Effector memory CD8-positive, alpha-beta T cell (primary cell): ENCODE measurements around the gene BMP7.

Source experiments
- ATAC-seq: fragments of 150-1000 bp; cut with Tn5 transposase; replicated peaks from 2 replicates; pipeline ENCODE4 v1.10.0; 2021; ENCODE audit warnings: mild to moderate bottlenecking, moderate library complexity
- DNase-seq, 3 experiments: peaks; one replicate each; pipeline ENCODE4 v3.0.0; 2021
- H3K27ac Mint-ChIP-seq, 2 donors: one replicate each; pipeline ENCODE4 v1.8.0; 2022; ENCODE audit warnings: mild to moderate bottlenecking in 2 of 2, mixed read lengths in 2 of 2, moderate library complexity in 2 of 2
- H3K27me3 Mint-ChIP-seq, 2 donors: one replicate each; pipeline ENCODE4 v1.8.0; 2022; ENCODE audit warnings: mixed read lengths in 2 of 2
- H3K36me3 Mint-ChIP-seq: one replicate; pipeline ENCODE4 v1.8.0; 2022; ENCODE audit warnings: mild to moderate bottlenecking, moderate library complexity, mixed read lengths; ENCODE audit not compliant: insufficient read depth
- H3K4me1 Mint-ChIP-seq, 2 donors: one replicate each; pipeline ENCODE4 v1.8.0; 2022; ENCODE audit warnings: low read depth in 2 of 2, mixed read lengths in 2 of 2
- H3K4me3 Mint-ChIP-seq, 2 donors: one replicate each; pipeline ENCODE4 v1.8.0; 2022; ENCODE audit warnings: mild to moderate bottlenecking in 2 of 2, mixed read lengths in 2 of 2, moderate library complexity in 2 of 2
- H3K9me3 Mint-ChIP-seq, 2 donors: one replicate each; pipeline ENCODE4 v1.8.0; 2022; ENCODE audit warnings: mixed read lengths in 2 of 2

Gene BMP7

GRCh38 chr20:57294550-57294949 is 28.1 kb upstream of the BMP7 start:
- no peak for DNase-seq
- no peak for ATAC-seq
- Mint-ChIP-seq H3K4me1 (no peaks in the 10 kb centered on the region), H3K4me3 (no peak overlapping the region), H3K9me3 (no peaks in the 10 kb centered on the region), H3K27ac (no peak overlapping the region), H3K27me3 (peaks cover 50 to 63% of the 10 kb centered on the region in 2 donors), H3K36me3 (no peaks in the 10 kb centered on the region)

- H3K36me3 Mint-ChIP-seq, result peaks cover under 1% of the 10 kb centered on the region
- H3K4me1 Mint-ChIP-seq, result no peaks in the 10 kb centered on the region
- ATAC-seq (no peak), DNase-seq (no peak)
- H3K27me3 Mint-ChIP-seq, result peaks cover 49 to 67% of the 10 kb centered on the region in 2 donors
- H3K9me3 Mint-ChIP-seq, result no peaks in the 10 kb centered on the region
- H3K27ac Mint-ChIP-seq, result no peak overlapping the region
- no peak overlapping the region for H3K4me3 Mint-ChIP-seq
Observed at GRCh38 chr20:57293995-57294394, 27.6 kb upstream of the BMP7 start.

- DNase-seq (no peak), ATAC-seq (no peak)
- Mint-ChIP-seq H3K9me3 (no peaks in the 10 kb centered on the region), H3K36me3 (peaks cover 5% of the 10 kb centered on the region), H3K4me1 (no peaks in the 10 kb centered on the region), H3K27me3 (peaks cover 63 to 81% of the 10 kb centered on the region in 2 donors), H3K4me3 (no peak overlapping the region), H3K27ac (no peak overlapping the region)
Observed at GRCh38 chr20:57292611-57293010, 26.2 kb upstream of the BMP7 start.

GRCh38 chr20:57291694-57292093 is 25.3 kb upstream of the BMP7 start:
- no peak for ATAC-seq
- Mint-ChIP-seq H3K4me3 (no peak overlapping the region), H3K27me3 (peaks cover 72 to 90% of the 10 kb centered on the region in 2 donors), H3K9me3 (no peaks in the 10 kb centered on the region), H3K4me1 (no peaks in the 10 kb centered on the region), H3K27ac (no peak overlapping the region), H3K36me3 (peaks cover 5% of the 10 kb centered on the region)
- no peak for DNase-seq

- H3K4me3 Mint-ChIP-seq, result no peak overlapping the region
- H3K9me3 Mint-ChIP-seq, result no peaks in the 10 kb centered on the region
- no peak overlapping the region for H3K27ac Mint-ChIP-seq
- no peaks in the 10 kb centered on the region for H3K4me1 Mint-ChIP-seq
- DNase-seq, result no peak
- peaks cover 79 to 92% of the 10 kb centered on the region in 2 donors for H3K27me3 Mint-ChIP-seq
- no peak for ATAC-seq
- peaks cover 5% of the 10 kb centered on the region for H3K36me3 Mint-ChIP-seq
Observed at GRCh38 chr20:57291003-57291402, 24.6 kb upstream of the BMP7 start.

- Mint-ChIP-seq H3K9me3 (no peaks in the 10 kb centered on the region), H3K36me3 (peaks cover 5% of the 10 kb centered on the region), H3K27ac (no peak overlapping the region), H3K4me3 (no peak overlapping the region), H3K4me1 (no peaks in the 10 kb centered on the region), H3K27me3 (peaks cover 81 to 93% of the 10 kb centered on the region in 2 donors)
- no peak for DNase-seq
- no peak for ATAC-seq
Observed at GRCh38 chr20:57290178-57290484, 23.7 kb upstream of the BMP7 start.

- H3K27me3 Mint-ChIP-seq, result peaks cover 83 to 88% of the 10 kb centered on the region in 2 donors
- DNase-seq, result no peak
- ATAC-seq, result no peak
- H3K27ac Mint-ChIP-seq, result no peak overlapping the region
- H3K36me3 Mint-ChIP-seq, result peaks cover 5% of the 10 kb centered on the region
- no peaks in the 10 kb centered on the region for H3K4me1 Mint-ChIP-seq
- no peaks in the 10 kb centered on the region for H3K9me3 Mint-ChIP-seq
- H3K4me3 Mint-ChIP-seq, result no peak overlapping the region
Observed at GRCh38 chr20:57289391-57290177, 23.1 kb upstream of the BMP7 start.

GRCh38 chr20:57288651-57289277 is 22.3 kb upstream of the BMP7 start:
- peaks cover 5% of the 10 kb centered on the region for H3K36me3 Mint-ChIP-seq
- no peak for ATAC-seq
- no peaks in the 10 kb centered on the region for H3K4me1 Mint-ChIP-seq
- peaks cover 82 to 88% of the 10 kb centered on the region in 2 donors for H3K27me3 Mint-ChIP-seq
- H3K9me3 Mint-ChIP-seq, result no peaks in the 10 kb centered on the region
- no peak for DNase-seq
- H3K27ac Mint-ChIP-seq, result no peak overlapping the region
- no peak overlapping the region for H3K4me3 Mint-ChIP-seq

- Mint-ChIP-seq H3K4me3 (no peak overlapping the region), H3K27ac (no peak overlapping the region), H3K27me3 (peaks cover 82 to 88% of the 10 kb centered on the region in 2 donors), H3K4me1 (no peaks in the 10 kb centered on the region), H3K9me3 (no peaks in the 10 kb centered on the region), H3K36me3 (peaks cover 5% of the 10 kb centered on the region)
- DNase-seq (no peak), ATAC-seq (no peak)
Observed at GRCh38 chr20:57287901-57288300, 21.5 kb upstream of the BMP7 start.

GRCh38 chr20:57287007-57287880 is 20.8 kb upstream of the BMP7 start:
- no peak overlapping the region for H3K27ac Mint-ChIP-seq
- no peaks in the 10 kb centered on the region for H3K4me1 Mint-ChIP-seq
- DNase-seq, result no peak
- no peak for ATAC-seq
- no peak overlapping the region for H3K4me3 Mint-ChIP-seq
- H3K36me3 Mint-ChIP-seq, result peaks cover 5% of the 10 kb centered on the region
- H3K9me3 Mint-ChIP-seq, result no peaks in the 10 kb centered on the region
- H3K27me3 Mint-ChIP-seq, result peaks cover 81 to 88% of the 10 kb centered on the region in 2 donors

GRCh38 chr20:57283860-57284259 is 17.4 kb upstream of the BMP7 start:
- Mint-ChIP-seq H3K27me3 (peaks cover 66 to 70% of the 10 kb centered on the region in 2 donors), H3K4me3 (no peak overlapping the region), H3K36me3 (peaks cover 4% of the 10 kb centered on the region)

GRCh38 chr20:57282670-57283361 is 16.4 kb upstream of the BMP7 start:
- no peak for ATAC-seq
- H3K27me3 Mint-ChIP-seq, result peaks cover 56 to 60% of the 10 kb centered on the region in 2 donors
- H3K9me3 Mint-ChIP-seq, result no peaks in the 10 kb centered on the region
- no peak for DNase-seq
- no peak overlapping the region for H3K4me3 Mint-ChIP-seq
- H3K27ac Mint-ChIP-seq, result no peak overlapping the region
- H3K36me3 Mint-ChIP-seq, result peaks cover 3% of the 10 kb centered on the region
- H3K4me1 Mint-ChIP-seq, result no peaks in the 10 kb centered on the region

More at GRCh38 chr20:57283860-57284259, 17.4 kb upstream of the BMP7 start:
- ATAC-seq, result no peak
- Mint-ChIP-seq H3K27ac (no peak overlapping the region), H3K9me3 (no peaks in the 10 kb centered on the region), H3K4me1 (no peaks in the 10 kb centered on the region)
- no peak for DNase-seq

GRCh38 chr20:57281900-57282299 is 15.5 kb upstream of the BMP7 start:
- Mint-ChIP-seq H3K9me3 (no peaks in the 10 kb centered on the region), H3K27ac (no peak overlapping the region), H3K27me3 (peaks cover 49 to 54% of the 10 kb centered on the region in 2 donors), H3K4me3 (no peak overlapping the region), H3K4me1 (no peaks in the 10 kb centered on the region), H3K36me3 (peaks cover 2% of the 10 kb centered on the region)
- DNase-seq (no peak), ATAC-seq (no peak)
